AML-193 (cell line): ENCODE results near the gene ITPRID1.

Source experiments
- DNase-seq, 2 experiments: peaks; one replicate each; lab custom pipeline; 2025; lab: John Stamatoyannopoulos, UW

Gene ITPRID1

DNA sequence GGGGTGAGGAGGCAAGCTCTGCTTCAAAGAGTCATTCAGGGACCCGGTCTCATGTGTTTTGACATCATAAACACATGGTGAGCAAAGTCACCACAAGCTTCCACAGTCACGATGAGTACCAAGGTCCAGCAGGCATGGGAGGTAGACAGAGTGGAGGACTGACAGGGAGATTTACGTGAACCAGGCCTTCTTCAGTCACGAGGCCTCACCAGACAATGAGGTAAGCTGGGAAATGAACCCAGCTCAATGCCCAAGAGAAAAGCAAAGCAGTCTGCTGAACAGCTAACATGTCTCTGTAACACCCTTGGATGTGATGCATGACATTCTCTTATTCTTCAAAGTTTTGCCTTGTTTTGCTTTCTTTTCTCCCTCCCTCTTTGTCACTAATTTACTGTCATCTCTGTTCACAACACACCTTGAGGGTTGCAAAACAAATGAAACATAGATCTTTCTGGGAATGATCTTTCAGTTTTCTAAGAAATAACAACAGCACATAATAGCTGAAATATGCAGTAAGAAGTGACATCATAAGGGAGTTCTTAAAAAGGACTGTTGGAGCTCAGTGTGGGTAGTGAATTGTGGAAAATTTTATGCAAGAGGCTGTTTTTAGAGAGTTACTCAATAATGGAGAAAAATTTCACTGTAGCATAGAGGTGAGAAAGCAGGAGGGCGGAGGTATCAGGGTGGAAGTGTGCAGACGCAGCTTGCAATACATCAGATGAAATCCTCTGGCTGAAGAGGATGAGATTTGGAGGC, 182.1 kb downstream of the ITPRID1 start:
- no peak for DNase-seq

- no peak for DNase-seq
Observed at GRCh38 chr7:31699050-31699449, 185.2 kb downstream of the ITPRID1 start.

- no peak for DNase-seq
Observed at GRCh38 chr7:31702354-31702753, 188.5 kb downstream of the ITPRID1 start.

GRCh38 chr7:31705377-31705776, 191.5 kb downstream of the ITPRID1 start:
- no peak for DNase-seq

GRCh38 chr7:31707089-31707488, 193.2 kb downstream of the ITPRID1 start:
- DNase-seq: no peak
